Rectal smooth muscle tissue (tissue), 1 donor: ENCODE results near the gene AP1M2.
"Not testable (repeated sequence)": the region's sequence is repeated elsewhere in the genome, so short reads cannot be mapped to it uniquely, and the experiment has no call there.

Experiments used
- H3K27ac ChIP-seq: one replicate; pipeline ENCODE4 v1.7.0; 2013; ENCODE audit warnings: low read depth, low read length, inconsistent platforms
- H3K27me3 ChIP-seq: one replicate; pipeline ENCODE4 v1.7.0; 2013; ENCODE audit warnings: low read length; ENCODE audit not compliant: control insufficient read depth, insufficient read depth
- H3K36me3 ChIP-seq: one replicate; pipeline ENCODE4 v1.7.0; 2013; ENCODE audit warnings: low read length; ENCODE audit not compliant: control insufficient read depth, insufficient read depth
- H3K4me1 ChIP-seq: one replicate; pipeline ENCODE4 v1.7.0; 2013; ENCODE audit warnings: low read length; ENCODE audit not compliant: control insufficient read depth, insufficient read depth
- H3K4me3 ChIP-seq: one replicate; pipeline ENCODE4 v1.7.0; 2013; ENCODE audit warnings: low read length
- H3K9ac ChIP-seq: one replicate; pipeline ENCODE4 v1.7.0; 2013; ENCODE audit warnings: low read length

AP1M2 gene

DNA sequence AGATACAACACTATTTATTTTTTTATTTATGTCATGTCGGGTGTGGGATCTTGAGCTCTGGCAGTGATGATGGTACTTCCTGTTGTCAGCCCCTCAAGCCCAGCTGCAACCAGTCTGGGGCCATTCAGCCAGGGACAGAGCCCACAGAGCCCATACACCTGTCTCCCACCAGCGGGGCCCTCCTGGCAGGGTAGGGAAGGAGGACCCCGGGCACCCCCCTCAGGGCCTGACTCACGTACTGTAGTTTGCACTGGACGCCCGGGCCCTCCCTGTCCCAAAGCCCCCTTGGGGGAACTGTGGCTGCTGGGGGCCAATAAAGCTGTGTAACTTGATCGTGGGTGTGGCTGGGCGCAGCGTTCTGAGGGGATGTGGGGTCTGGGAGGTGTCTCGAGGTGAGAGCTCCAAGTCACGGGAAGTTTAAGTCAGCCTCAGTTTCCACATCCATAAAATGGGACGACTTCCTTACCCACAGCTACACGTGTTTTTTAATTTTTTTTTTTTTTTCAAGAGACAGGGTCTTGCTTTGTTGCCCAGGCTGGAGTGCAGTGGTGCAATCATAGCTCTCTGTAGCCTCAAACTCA is 33.9 kb downstream of the AP1M2 start:
- Histone ChIP-seq H3K9ac (no peak overlapping the region), H3K27ac (no peak overlapping the region), H3K4me1 (no peaks in the 10 kb centered on the region), H3K27me3 (no peaks in the 10 kb centered on the region), H3K36me3 (peaks cover 34% of the 10 kb centered on the region), H3K4me3 (no peak overlapping the region)

DNA sequence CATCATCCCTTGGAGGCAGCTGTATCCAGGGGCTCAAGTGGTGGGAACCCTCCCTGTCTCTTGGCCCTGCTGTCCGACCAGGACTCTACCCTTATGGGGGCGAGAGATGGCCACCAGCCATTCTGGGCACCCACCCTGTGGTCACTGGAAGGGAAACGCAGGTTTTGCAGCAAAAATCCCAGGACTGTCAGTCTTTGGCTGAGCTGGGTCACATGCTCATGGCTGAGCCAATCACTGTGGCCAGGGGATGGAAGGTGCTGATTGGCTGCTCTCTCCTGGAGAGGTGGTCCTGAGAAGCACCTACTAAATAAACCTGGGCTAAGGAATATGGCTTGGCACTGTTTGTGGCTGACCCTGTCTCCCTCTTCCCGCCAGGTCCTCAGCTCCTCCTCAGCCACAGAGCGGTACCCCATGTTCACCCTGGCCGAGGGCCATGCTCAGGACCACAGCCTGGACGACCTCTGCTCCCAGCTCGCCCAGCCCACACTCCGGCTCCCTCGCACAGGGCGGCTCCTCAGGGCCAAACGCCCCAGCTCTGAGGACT is 34.5 kb downstream of the AP1M2 start:
- Histone ChIP-seq H3K27ac (no peak overlapping the region), H3K27me3 (no peaks in the 10 kb centered on the region), H3K4me3 (no peak overlapping the region), H3K4me1 (no peaks in the 10 kb centered on the region), H3K9ac (no peak overlapping the region), H3K36me3 (peaks cover 31% of the 10 kb centered on the region)

DNA sequence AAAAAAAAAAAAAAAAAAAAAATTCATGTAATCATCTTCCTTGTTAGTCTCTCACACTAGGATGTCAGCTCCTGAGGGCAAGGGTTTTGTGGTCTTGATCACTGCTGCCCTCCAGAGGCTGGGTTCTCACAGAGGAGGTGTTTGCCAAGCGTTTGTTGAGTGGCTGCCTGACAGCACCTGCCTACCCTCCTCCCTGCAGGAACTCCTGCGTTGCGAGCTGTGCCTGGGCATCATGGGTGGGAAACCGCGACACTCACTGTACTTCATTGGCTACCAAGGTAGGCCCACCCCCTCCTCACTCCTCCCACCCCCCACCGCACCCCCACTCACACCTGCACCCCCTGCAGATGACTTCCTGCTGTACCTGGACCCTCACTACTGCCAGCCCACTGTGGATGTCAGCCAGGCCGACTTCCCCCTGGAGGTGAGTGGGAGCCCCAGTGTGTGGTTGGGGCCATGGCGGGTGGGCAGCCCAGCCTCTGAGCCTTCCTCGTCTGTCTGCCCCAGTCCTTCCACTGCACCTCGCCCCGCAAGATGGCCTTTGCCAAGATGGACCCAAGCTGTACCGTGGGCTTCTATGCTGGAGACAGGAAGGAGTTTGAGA is 35.3 kb downstream of the AP1M2 start:
- Histone ChIP-seq H3K9ac (no peak overlapping the region), H3K4me3 (no peak overlapping the region), H3K27me3 (no peaks in the 10 kb centered on the region), H3K4me1 (no peaks in the 10 kb centered on the region), H3K36me3 (peaks cover 35% of the 10 kb centered on the region), H3K27ac (no peak overlapping the region)

DNA sequence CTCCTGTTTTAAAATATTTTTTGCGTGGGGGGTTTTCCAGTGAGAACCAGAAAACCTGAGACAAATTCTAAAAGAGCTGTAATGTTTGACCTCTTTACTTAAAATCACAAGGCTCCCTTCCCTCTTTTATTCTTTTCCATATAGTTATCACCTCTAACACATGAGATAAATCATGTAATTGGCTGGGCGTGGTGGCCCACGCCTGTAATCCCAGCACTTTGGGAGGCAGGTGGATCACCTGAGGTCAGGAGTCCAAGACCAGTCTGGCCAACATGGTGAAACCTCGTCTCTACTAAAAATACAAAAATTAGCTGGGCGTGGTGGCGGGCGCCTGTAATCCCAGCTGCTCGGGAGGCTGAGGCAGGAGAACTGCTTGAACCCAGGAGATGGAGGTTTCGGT is 36.1 kb downstream of the AP1M2 start:
- H3K27me3 ChIP-seq, H3K4me1 ChIP-seq, H3K9ac ChIP-seq, H3K27ac ChIP-seq, H3K4me3 ChIP-seq: not testable (repeated sequence)
- peaks cover 35% of the 10 kb centered on the region for H3K36me3 ChIP-seq

DNA sequence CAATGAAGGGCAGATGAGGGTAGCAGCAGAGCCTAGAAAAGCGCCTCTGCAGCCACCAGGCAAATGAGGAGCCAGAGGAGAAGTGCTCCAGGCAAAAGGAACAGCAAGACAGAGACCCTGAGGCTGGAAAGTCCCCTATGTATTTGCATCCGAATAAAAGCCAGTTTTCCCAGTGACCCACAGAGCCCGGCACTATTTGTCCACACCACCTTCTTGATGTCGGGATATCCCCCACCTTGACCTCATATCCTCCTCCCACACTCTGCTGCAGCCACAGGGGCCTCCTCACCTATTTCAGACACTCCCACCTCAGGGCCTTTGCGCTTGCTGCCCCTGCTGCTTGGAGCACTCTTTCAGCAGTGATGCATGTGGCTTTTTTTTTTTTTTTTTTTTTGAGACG is 36.8 kb downstream of the AP1M2 start:
- Histone ChIP-seq H3K4me1 (no peaks in the 10 kb centered on the region), H3K27ac (no peak overlapping the region), H3K4me3 (no peak overlapping the region), H3K27me3 (no peaks in the 10 kb centered on the region), H3K36me3 (peaks cover 30% of the 10 kb centered on the region), H3K9ac (no peak overlapping the region)

DNA sequence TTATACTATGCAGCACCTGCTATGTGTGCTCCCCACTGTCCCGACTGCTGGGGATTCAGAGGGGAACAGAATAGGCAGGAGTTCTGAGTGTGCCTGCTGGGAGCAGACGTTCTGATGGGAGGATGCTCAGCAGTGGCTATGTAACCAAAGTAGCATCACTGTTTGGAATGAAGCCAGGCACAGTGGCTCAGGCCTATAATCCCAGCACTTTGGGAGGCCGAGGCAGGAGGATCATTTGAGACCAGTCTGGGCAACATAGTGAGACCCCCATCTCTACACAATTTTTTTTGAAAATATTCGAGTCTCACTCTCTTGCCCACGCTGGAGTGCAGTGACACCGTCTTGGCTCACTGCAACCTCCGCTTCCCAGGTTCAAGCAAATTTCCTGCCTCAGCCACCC is 37.4 kb downstream of the AP1M2 start:
- Histone ChIP-seq H3K4me1 (peaks cover 4% of the 10 kb centered on the region), H3K27me3 (no peaks in the 10 kb centered on the region), H3K9ac (no peak overlapping the region), H3K27ac (no peak overlapping the region), H3K36me3 (peaks cover 30% of the 10 kb centered on the region), H3K4me3 (no peak overlapping the region)

DNA sequence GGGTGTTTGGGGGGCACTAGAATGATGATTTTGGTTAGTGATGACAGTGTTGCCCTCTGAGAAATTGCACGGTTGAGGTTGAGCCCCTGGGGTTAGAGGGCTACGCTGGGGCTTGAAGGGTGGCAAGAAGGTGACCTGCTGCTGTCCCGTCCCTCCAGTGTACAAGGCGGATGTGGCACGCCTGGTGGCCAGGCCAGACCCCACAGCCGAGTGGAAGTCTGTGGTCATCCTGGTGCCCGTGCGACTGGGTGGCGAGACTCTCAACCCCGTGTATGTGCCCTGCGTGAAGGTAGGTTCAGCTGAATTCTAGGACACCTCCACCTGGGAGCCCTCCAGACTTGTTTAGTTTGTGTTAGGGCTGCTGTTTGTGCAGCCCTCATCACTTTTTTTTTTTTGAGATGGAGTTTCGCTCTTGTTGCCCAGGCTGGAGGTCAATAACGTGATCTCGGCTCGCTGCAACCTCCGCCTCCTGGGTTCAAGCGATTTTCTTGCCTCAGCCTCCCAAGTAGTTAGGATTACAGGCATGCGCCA is 38.3 kb downstream of the AP1M2 start:
- Histone ChIP-seq H3K27ac (no peak overlapping the region), H3K36me3 (peaks cover 23% of the 10 kb centered on the region), H3K27me3 (no peaks in the 10 kb centered on the region), H3K9ac (no peak overlapping the region), H3K4me1 (peaks cover 7% of the 10 kb centered on the region), H3K4me3 (no peak overlapping the region)

DNA sequence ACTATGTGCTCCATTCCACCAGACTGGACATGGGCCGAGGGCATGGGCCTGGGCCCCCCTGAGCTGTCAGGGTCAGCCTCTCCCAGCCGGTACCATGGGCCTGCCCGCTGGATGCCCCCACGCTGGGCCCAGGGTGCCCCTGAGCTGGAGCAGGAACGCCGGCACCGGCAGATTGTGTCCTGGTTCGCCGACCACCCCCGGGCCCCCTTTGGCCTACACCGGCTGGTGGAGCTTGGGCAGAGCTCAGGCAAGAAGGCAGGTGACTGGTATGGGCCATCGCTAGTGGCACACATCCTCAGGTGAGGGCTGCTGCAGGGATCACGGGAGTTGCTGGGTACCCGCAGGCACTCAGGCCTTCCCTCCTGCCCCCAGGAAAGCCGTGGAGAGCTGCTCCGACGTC is 40.3 kb downstream of the AP1M2 start:
- Histone ChIP-seq H3K36me3 (peaks cover 14% of the 10 kb centered on the region), H3K4me3 (no peak overlapping the region), H3K27ac (no peak overlapping the region), H3K9ac (no peak overlapping the region), H3K27me3 (no peaks in the 10 kb centered on the region), H3K4me1 (peaks cover 10% of the 10 kb centered on the region)

DNA sequence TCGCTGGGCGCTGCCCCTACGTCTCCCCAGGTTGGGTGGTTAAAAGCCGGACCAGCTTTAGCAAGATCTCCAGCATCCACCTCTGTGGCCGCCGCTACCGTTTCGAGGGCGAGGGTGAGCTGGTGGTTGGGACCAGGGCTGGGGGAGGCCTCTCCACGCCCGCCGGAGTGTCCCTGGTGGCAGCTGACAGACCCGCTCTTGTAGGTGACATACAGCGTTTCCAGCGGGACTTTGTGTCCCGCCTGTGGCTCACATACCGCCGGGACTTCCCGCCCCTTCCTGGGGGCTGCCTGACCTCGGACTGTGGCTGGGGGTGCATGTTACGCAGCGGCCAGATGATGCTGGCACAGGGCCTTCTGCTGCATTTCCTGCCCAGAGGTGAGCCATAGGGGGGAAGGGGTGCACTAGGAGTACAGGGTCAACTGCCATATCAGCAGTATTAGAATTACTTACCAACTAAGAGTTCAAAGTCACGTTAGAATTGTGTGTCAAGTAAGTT is 42.3 kb downstream of the AP1M2 start:
- peaks cover 10% of the 10 kb centered on the region for H3K4me1 ChIP-seq
- no peaks in the 10 kb centered on the region for H3K27me3 ChIP-seq
- H3K9ac ChIP-seq, result peak overlapping the region; percentile 18
- peak overlapping the region; percentile 81 for H3K4me3 ChIP-seq
- H3K27ac ChIP-seq, result peak overlapping the region; percentile 82
- peaks cover 14% of the 10 kb centered on the region for H3K36me3 ChIP-seq

DNA sequence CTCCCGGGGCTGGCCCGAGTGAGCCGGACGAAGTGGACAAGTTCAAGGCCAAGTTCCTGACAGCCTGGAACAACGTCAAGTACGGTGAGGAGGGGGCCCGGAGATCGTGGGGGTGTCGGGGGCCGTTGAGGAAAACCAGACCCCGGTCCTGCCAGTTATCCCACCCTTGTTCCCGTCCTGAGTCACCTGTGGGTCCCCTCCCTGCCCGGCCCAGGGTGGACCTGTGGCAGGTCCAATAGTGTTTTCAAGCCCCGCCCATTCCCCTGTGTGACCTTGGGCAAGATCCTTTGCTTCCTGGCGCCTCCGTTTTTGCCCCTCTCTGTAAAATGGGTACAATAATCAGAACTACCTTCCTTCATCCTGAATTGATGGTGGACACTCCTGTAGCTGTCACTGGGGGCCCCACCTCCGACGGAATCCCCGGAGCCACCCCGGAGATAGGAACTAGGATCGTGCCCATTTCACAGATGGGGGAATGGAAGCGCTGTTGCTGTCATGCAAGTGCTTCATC is 42.8 kb downstream of the AP1M2 start:
- Histone ChIP-seq H3K36me3 (peaks cover 12% of the 10 kb centered on the region), H3K4me3 (peak overlapping the region; percentile 81), H3K27ac (peak overlapping the region; percentile 82), H3K27me3 (no peaks in the 10 kb centered on the region), H3K4me1 (peaks cover 10% of the 10 kb centered on the region), H3K9ac (peak overlapping the region; percentile 73)

DNA sequence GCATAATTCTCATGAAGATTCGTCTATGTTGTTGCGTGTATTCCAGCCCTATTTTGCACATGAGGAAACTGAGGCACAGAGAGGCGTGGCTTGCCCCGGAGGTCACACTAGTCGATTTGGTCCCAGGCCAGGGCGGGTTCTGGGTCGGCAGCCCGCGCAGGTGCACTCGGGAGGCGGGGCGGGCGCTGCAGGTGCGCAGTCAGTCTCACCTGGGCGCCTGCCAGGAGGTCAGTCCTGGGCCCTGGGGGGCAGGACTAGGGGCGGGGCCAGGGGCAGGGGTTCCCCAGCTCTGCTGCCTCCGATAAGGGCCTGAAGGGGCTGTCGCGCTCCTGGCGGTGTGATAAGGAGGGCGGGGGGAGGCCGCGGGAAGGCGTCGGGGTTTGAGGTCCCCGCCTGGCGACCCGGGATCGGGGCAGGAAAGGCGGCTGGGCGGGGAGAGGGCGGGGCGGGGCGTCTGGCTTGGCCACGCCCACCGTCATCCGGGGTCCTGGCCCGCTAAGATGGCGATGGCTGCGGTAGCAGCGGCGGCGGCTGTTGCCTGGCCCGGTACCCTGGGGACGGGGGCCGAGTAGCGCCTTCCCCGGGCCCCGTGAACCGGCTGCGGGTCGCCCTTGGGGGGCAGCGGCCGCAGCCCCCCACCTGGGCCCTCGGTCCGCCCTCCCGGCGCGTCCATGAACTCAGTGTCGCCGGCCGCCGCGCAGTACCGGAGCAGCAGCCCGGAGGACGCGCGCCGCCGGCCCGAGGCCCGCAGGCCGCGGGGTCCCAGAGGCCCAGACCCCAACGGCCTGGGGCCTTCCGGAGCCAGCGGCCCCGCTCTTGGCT is 43.5 kb downstream of the AP1M2 start, which contains the start of gene ATG4D:
Gene ATG4D, plus strand, starts transcription at position 485 of the 822 bp plus-strand sequence. Its CDS starts 187 bp downstream, at position 672.
- peaks cover 7% of the 10 kb centered on the region for H3K36me3 ChIP-seq
- H3K27ac ChIP-seq, result peak within 1 kb of the TSS; percentile 82
- peak within 1 kb of the TSS; percentile 81 for H3K4me3 ChIP-seq
- peak within 1 kb of the TSS; percentile 73 for H3K9ac ChIP-seq
- peaks cover 10% of the 10 kb centered on the region for H3K4me1 ChIP-seq
- no peaks in the 10 kb centered on the region for H3K27me3 ChIP-seq

DNA sequence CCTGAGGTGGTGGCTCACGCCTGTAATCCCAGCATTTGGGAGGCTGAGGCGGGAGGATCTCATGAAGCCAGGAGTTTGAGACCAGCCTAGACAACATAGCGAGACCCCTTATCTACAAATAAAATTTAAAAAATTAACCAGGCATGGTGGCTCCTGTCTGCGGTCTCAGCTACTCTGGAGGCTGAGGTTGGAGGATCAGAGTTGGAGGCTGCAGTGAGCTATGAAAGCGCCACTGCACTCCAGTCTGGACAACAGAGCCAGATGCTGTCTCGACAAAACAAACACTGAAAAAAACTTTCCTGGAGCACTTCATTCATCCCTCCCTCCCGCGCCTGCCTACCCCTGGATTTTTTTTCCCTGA is 44.1 kb downstream of the AP1M2 start:
- H3K27me3 ChIP-seq, result no peaks in the 10 kb centered on the region
- H3K4me3 ChIP-seq, result peak overlapping the region; percentile 81
- no peak overlapping the region for H3K27ac ChIP-seq
- peaks cover 4% of the 10 kb centered on the region for H3K36me3 ChIP-seq
- H3K4me1 ChIP-seq, result peaks cover 10% of the 10 kb centered on the region
- no peak overlapping the region for H3K9ac ChIP-seq
